Body of pancreas (tissue), 4 donors: ENCODE data around the gene SRRM1.
"Not testable (repeated sequence)": the region's sequence is repeated elsewhere in the genome, so short reads cannot be mapped to it uniquely, and the experiment has no call there.

ENCODE experiments used
- CTCF ChIP-seq, 7 experiments: fragments of 450-650 bp in 4 of 7; fragments of 200-600 bp in 3 of 7; sonication (generic) in 3 of 7; IDR thresholded peaks; one replicate each; pipeline ENCODE4 v1.5.1; 2016 to 2019; ENCODE audit warnings: antibody characterized with exemption in 7 of 7
- POLR2A ChIP-seq, 3 donors: fragments of 450-650 bp; IDR thresholded peaks; one replicate each; pipeline ENCODE4 v1.6.1; 2016; ENCODE audit warnings: antibody characterized with exemption in 3 of 3, mild to moderate bottlenecking in 2 of 3

GRCh38 chr1:24697453-24698001 lies 54.4 kb downstream of the SRRM1 start:
- TF ChIP-seq CTCF, POLR2A (IDR thresholded peaks at IDR 0.05): not testable (repeated sequence)
